Measurements from ENCODE around the gene GPR32.

Gene GPR32

GRCh38 chr19:50798659-50799546, 28.6 kb downstream of the GPR32 start:
- Histone ChIP-seq H3K4me1 (ENCODE audit: control extremely low read depth in 1 of 4, control insufficient read depth in 4 of 4, insufficient read depth in 4 of 4, low read length in 3 of 4) (peaks cover 5 to 22% (median 17%) of the 10 kb centered on the region in 4 experiments), H3K36me3 (ENCODE audit: control insufficient read depth in 4 of 4, insufficient read depth in 4 of 4, low read length in 3 of 4) (peaks cover 9 to 60% (median 42%) of the 10 kb centered on the region in 4 experiments), H3K4me3 (ENCODE audit: control insufficient read depth in 1 of 7, extremely low read depth in 1 of 7, insufficient read depth in 4 of 7, low read depth in 2 of 7, low read length in 6 of 7) (no peak overlapping the region), H3K27ac (ENCODE audit: insufficient read depth in 1 of 2, low read depth in 1 of 2, low read length in 2 of 2, poor library complexity in 1 of 2, severe bottlenecking in 2 of 2) (no peak overlapping the region), H3K9me3 (ENCODE audit: control extremely low read depth in 1 of 5, control insufficient read depth in 4 of 5, insufficient read depth in 2 of 5, low read depth in 1 of 5, low read length in 4 of 5) (no peaks in the 10 kb centered on the region), H3K27me3 (replicated peaks in 2 of 5; ENCODE audit: control insufficient read depth in 4 of 5, insufficient read depth in 5 of 5, low read length in 4 of 5) (no peaks in the 10 kb centered on the region)
- ChIA-PET CTCF (interaction anchor here (0.6 kb wide), 1 partner anchor 8 kb away, joined by 3 read pairs; no protein-coding TSS in a partner anchor), POLR2A (no interaction called here)
- 96% methylated on average over 15 of the region's 21 CpGs for WGBS (ENCODE audit: insufficient coverage)
- DNase-seq = no peak

- H3K36me3 ChIP-seq (ENCODE audit: control insufficient read depth in 4 of 4, insufficient read depth in 4 of 4, low read length in 3 of 4) = peaks cover 9 to 60% (median 42%) of the 10 kb centered on the region in 4 experiments
- no peaks in the 10 kb centered on the region for H3K27me3 ChIP-seq (replicated peaks in 2 of 5; ENCODE audit: control insufficient read depth in 4 of 5, insufficient read depth in 5 of 5, low read length in 4 of 5)
- no peaks in the 10 kb centered on the region for H3K9me3 ChIP-seq (ENCODE audit: control extremely low read depth in 1 of 5, control insufficient read depth in 4 of 5, insufficient read depth in 2 of 5, low read depth in 1 of 5, low read length in 4 of 5)
- WGBS (ENCODE audit: insufficient coverage) = 95% methylated on average over 2 of the region's 3 CpGs
- H3K27ac ChIP-seq (ENCODE audit: insufficient read depth in 1 of 2, low read depth in 1 of 2, low read length in 2 of 2, poor library complexity in 1 of 2, severe bottlenecking in 2 of 2) = no peak overlapping the region
- no peak overlapping the region for H3K4me3 ChIP-seq (ENCODE audit: control insufficient read depth in 1 of 7, extremely low read depth in 1 of 7, insufficient read depth in 4 of 7, low read depth in 2 of 7, low read length in 6 of 7)
- ChIA-PET POLR2A (no interaction called here), CTCF (interaction anchor here (0.6 kb wide), 1 partner anchor 1476 kb away, joined by 3 read pairs; no protein-coding TSS in a partner anchor)
- peaks cover 5 to 19% (median 15%) of the 10 kb centered on the region in 4 experiments for H3K4me1 ChIP-seq (ENCODE audit: control extremely low read depth in 1 of 4, control insufficient read depth in 4 of 4, insufficient read depth in 4 of 4, low read length in 3 of 4)
- no peak for DNase-seq
Measured at GRCh38 chr19:50799547-50799851, 29.2 kb downstream of the GPR32 start.

GRCh38 chr19:50801107-50801506, 30.8 kb downstream of the GPR32 start:
- CTCF ChIA-PET = no interaction called here
- Histone ChIP-seq H3K4me3 (ENCODE audit: control insufficient read depth in 1 of 7, extremely low read depth in 1 of 7, insufficient read depth in 4 of 7, low read depth in 2 of 7, low read length in 6 of 7) (no peak overlapping the region), H3K4me1 (ENCODE audit: control extremely low read depth in 1 of 4, control insufficient read depth in 4 of 4, insufficient read depth in 4 of 4, low read length in 3 of 4) (peaks cover 5 to 26% (median 14%) of the 10 kb centered on the region in 4 experiments), H3K9me3 (ENCODE audit: control extremely low read depth in 1 of 5, control insufficient read depth in 4 of 5, insufficient read depth in 2 of 5, low read depth in 1 of 5, low read length in 4 of 5) (no peaks in the 10 kb centered on the region), H3K27me3 (replicated peaks in 2 of 5; ENCODE audit: control insufficient read depth in 4 of 5, insufficient read depth in 5 of 5, low read length in 4 of 5) (no peaks in the 10 kb centered on the region), H3K27ac (ENCODE audit: insufficient read depth in 1 of 2, low read depth in 1 of 2, low read length in 2 of 2, poor library complexity in 1 of 2, severe bottlenecking in 2 of 2) (no peak overlapping the region), H3K36me3 (ENCODE audit: control insufficient read depth in 4 of 4, insufficient read depth in 4 of 4, low read length in 3 of 4) (peaks cover 9 to 55% (median 38%) of the 10 kb centered on the region in 4 experiments)
- no peak for DNase-seq
- POLR2A ChIA-PET = no interaction called here
- 97% methylated on average over 8 of the region's 8 CpGs for WGBS (ENCODE audit: insufficient coverage)

- WGBS (ENCODE audit: insufficient coverage) = 0% methylated on average over 31 of the region's 40 CpGs
- peak in 2 of 3 donors; percentile 18 to 35 for DNase-seq
- H3K4me3 ChIP-seq (ENCODE audit: control insufficient read depth in 1 of 7, extremely low read depth in 1 of 7, insufficient read depth in 4 of 7, low read depth in 2 of 7, low read length in 6 of 7) = peak overlapping the region; percentile 68 to 100 (median 98)
- H3K27ac ChIP-seq (ENCODE audit: insufficient read depth in 1 of 2, low read depth in 1 of 2, low read length in 2 of 2, poor library complexity in 1 of 2, severe bottlenecking in 2 of 2) = peak overlapping the region; percentile 99
- H3K9me3 ChIP-seq (ENCODE audit: control extremely low read depth in 1 of 5, control insufficient read depth in 4 of 5, insufficient read depth in 2 of 5, low read depth in 1 of 5, low read length in 4 of 5) = no peaks in the 10 kb centered on the region
- POLR2A ChIA-PET = interaction anchor here (0.5 to 1.1 kb wide), 4 partner anchors 8 to 832 kb away, joined by 3 read pairs; partner anchors contain the start of gene ACP4
- no peaks in the 10 kb centered on the region for H3K27me3 ChIP-seq (replicated peaks in 2 of 5; ENCODE audit: control insufficient read depth in 4 of 5, insufficient read depth in 5 of 5, low read length in 4 of 5)
- H3K36me3 ChIP-seq (ENCODE audit: control insufficient read depth in 4 of 4, insufficient read depth in 4 of 4, low read length in 3 of 4) = peaks cover 5 to 29% (median 17%) of the 10 kb centered on the region in 4 experiments
- CTCF ChIA-PET = no interaction called here
- peaks cover 5 to 26% (median 14%) of the 10 kb centered on the region in 4 experiments for H3K4me1 ChIP-seq (ENCODE audit: control extremely low read depth in 1 of 4, control insufficient read depth in 4 of 4, insufficient read depth in 4 of 4, low read length in 3 of 4)
Measured at GRCh38 chr19:50803633-50804419, 33.6 kb downstream of the GPR32 start.

- Histone ChIP-seq H3K4me1 (ENCODE audit: control extremely low read depth in 1 of 4, control insufficient read depth in 4 of 4, insufficient read depth in 4 of 4, low read length in 3 of 4) (peaks cover 5 to 26% (median 14%) of the 10 kb centered on the region in 4 experiments), H3K36me3 (ENCODE audit: control insufficient read depth in 4 of 4, insufficient read depth in 4 of 4, low read length in 3 of 4) (peaks cover 4 to 21% (median 12%) of the 10 kb centered on the region in 4 experiments), H3K27ac (ENCODE audit: insufficient read depth in 1 of 2, low read depth in 1 of 2, low read length in 2 of 2, poor library complexity in 1 of 2, severe bottlenecking in 2 of 2) (peak overlapping the region; percentile 99), H3K4me3 (ENCODE audit: control insufficient read depth in 1 of 7, extremely low read depth in 1 of 7, insufficient read depth in 4 of 7, low read depth in 2 of 7, low read length in 6 of 7) (peak overlapping the region; percentile 68 to 100 (median 98)), H3K9me3 (ENCODE audit: control extremely low read depth in 1 of 5, control insufficient read depth in 4 of 5, insufficient read depth in 2 of 5, low read depth in 1 of 5, low read length in 4 of 5) (no peaks in the 10 kb centered on the region), H3K27me3 (replicated peaks in 2 of 5; ENCODE audit: control insufficient read depth in 4 of 5, insufficient read depth in 5 of 5, low read length in 4 of 5) (no peaks in the 10 kb centered on the region)
- CTCF ChIA-PET = interaction anchor here (0.8 kb wide), 1 partner anchor 84 kb away, joined by 3 read pairs; no protein-coding TSS in a partner anchor
- POLR2A ChIA-PET = interaction anchor here (0.7 to 1.1 kb wide), 4 partner anchors 9 to 126 kb away, joined by 3 to 5 read pairs (median 3); no protein-coding TSS in a partner anchor
- peak; percentile 99 for DNase-seq
- WGBS (ENCODE audit: insufficient coverage) = 0% methylated on average over 59 of the region's 62 CpGs
Measured at GRCh38 chr19:50804420-50805272, 34.4 kb downstream of the GPR32 start.

GRCh38 chr19:50808856-50809255, 38.6 kb downstream of the GPR32 start:
- ChIA-PET CTCF (interaction anchor here (0.7 kb wide), 1 partner anchor 304 kb away, joined by 4 read pairs; no protein-coding TSS in a partner anchor), POLR2A (no interaction called here)
- 88% methylated on average over 1 of the region's 1 CpG for WGBS (ENCODE audit: insufficient coverage)
- Histone ChIP-seq H3K4me1 (ENCODE audit: control extremely low read depth in 1 of 4, control insufficient read depth in 4 of 4, insufficient read depth in 4 of 4, low read length in 3 of 4) (peaks cover 0 to 7% (median 3%) of the 10 kb centered on the region in 4 experiments), H3K36me3 (ENCODE audit: control insufficient read depth in 4 of 4, insufficient read depth in 4 of 4, low read length in 3 of 4) (no peaks in the 10 kb centered on the region), H3K9me3 (ENCODE audit: control extremely low read depth in 1 of 5, control insufficient read depth in 4 of 5, insufficient read depth in 2 of 5, low read depth in 1 of 5, low read length in 4 of 5) (no peaks in the 10 kb centered on the region), H3K4me3 (ENCODE audit: control insufficient read depth in 1 of 7, extremely low read depth in 1 of 7, insufficient read depth in 4 of 7, low read depth in 2 of 7, low read length in 6 of 7) (no peak overlapping the region), H3K27me3 (replicated peaks in 2 of 5; ENCODE audit: control insufficient read depth in 4 of 5, insufficient read depth in 5 of 5, low read length in 4 of 5) (peaks cover 0 to 10% (median 3%) of the 10 kb centered on the region in 5 experiments), H3K27ac (ENCODE audit: insufficient read depth in 1 of 2, low read depth in 1 of 2, low read length in 2 of 2, poor library complexity in 1 of 2, severe bottlenecking in 2 of 2) (no peak overlapping the region)
- no peak for DNase-seq
